GM18867 (cell line): ENCODE results near the gene TMEM132C.
"Not testable (repeated sequence)": the region's sequence is repeated elsewhere in the genome, so short reads cannot be mapped to it uniquely, and the experiment has no call there.

Source experiments
- ATAC-seq: cut with Tn5 transposase; IDR thresholded peaks from one replicate; pipeline ENCODE4 v1.9.1; 2021; ENCODE audit warnings: mild to moderate bottlenecking, moderate library complexity; ENCODE audit not compliant: unreplicated experiment

The TMEM132C gene

GRCh38 chr12:128463881-128464280 is 196.9 kb downstream of the TMEM132C start:
- no peak for ATAC-seq

GRCh38 chr12:128467882-128468281 is 200.9 kb downstream of the TMEM132C start:
- ATAC-seq = no peak

GRCh38 chr12:128468926-128469325 is 202.0 kb downstream of the TMEM132C start:
- ATAC-seq = no peak

GRCh38 chr12:128471491-128471890 is 204.5 kb downstream of the TMEM132C start:
- ATAC-seq = no peak

- no peak for ATAC-seq
Measured at GRCh38 chr12:128474916-128475315, 207.9 kb downstream of the TMEM132C start.

GRCh38 chr12:128476266-128476665 is 209.3 kb downstream of the TMEM132C start:
- ATAC-seq = no peak

GRCh38 chr12:128483526-128484255 is 216.7 kb downstream of the TMEM132C start:
- no peak for ATAC-seq

GRCh38 chr12:128497376-128497775 is 230.4 kb downstream of the TMEM132C start:
- not testable (repeated sequence) for ATAC-seq

GRCh38 chr12:128507470-128507869 is 240.5 kb downstream of the TMEM132C start:
- ATAC-seq = no peak

GRCh38 chr12:128509170-128509569 is 242.2 kb downstream of the TMEM132C start:
- ATAC-seq = no peak

GRCh38 chr12:128510511-128510910 is 243.5 kb downstream of the TMEM132C start:
- no peak for ATAC-seq

- no peak for ATAC-seq
Measured at GRCh38 chr12:128513331-128513730, 246.4 kb downstream of the TMEM132C start.

- no peak for ATAC-seq
Measured at GRCh38 chr12:128513831-128514230, 246.9 kb downstream of the TMEM132C start.

- no peak for ATAC-seq
Measured at GRCh38 chr12:128518644-128519043, 251.7 kb downstream of the TMEM132C start.

GRCh38 chr12:128519426-128519825 is 252.5 kb downstream of the TMEM132C start:
- ATAC-seq = no peak

- no peak for ATAC-seq
Measured at GRCh38 chr12:128521981-128522380, 255.0 kb downstream of the TMEM132C start.

- no peak for ATAC-seq
Measured at GRCh38 chr12:128524439-128524838, 257.5 kb downstream of the TMEM132C start.

GRCh38 chr12:128531170-128531569 is 264.2 kb downstream of the TMEM132C start:
- ATAC-seq = no peak

GRCh38 chr12:128534906-128535305 is 267.9 kb downstream of the TMEM132C start:
- no peak for ATAC-seq

GRCh38 chr12:128536810-128537209 is 269.8 kb downstream of the TMEM132C start:
- ATAC-seq = no peak

- ATAC-seq = no peak
Measured at GRCh38 chr12:128537668-128538067, 270.7 kb downstream of the TMEM132C start.

- no peak for ATAC-seq
Measured at GRCh38 chr12:128542844-128543243, 275.9 kb downstream of the TMEM132C start.

GRCh38 chr12:128543460-128543859 is 276.5 kb downstream of the TMEM132C start:
- no peak for ATAC-seq
